Chondrocyte (in vitro differentiated cells): ENCODE measurements around the gene CNR1. TPM values are rescaled to one million over a fixed set of nuclear protein-coding genes. Genes with fewer than 3 reads are reported as not detected.
"Not testable (repeated sequence)": the region's sequence is repeated elsewhere in the genome, so short reads cannot be mapped to it uniquely, and the experiment has no call there.

Source experiments
- DNase-seq: peaks from one replicate; pipeline ENCODE4 v3.0.0; 2021; ENCODE audit warnings: mixed read lengths, low spot score
- H3K27ac Mint-ChIP-seq: one replicate; pipeline ENCODE4 v1.8.0; 2021; ENCODE audit warnings: mild to moderate bottlenecking, moderate library complexity, mixed read lengths; ENCODE audit not compliant: unreplicated experiment
- H3K27me3 Mint-ChIP-seq: 2 replicates; pipeline ENCODE4 v1.8.0; 2021; ENCODE audit warnings: low read depth, mixed read lengths
- H3K36me3 Mint-ChIP-seq: 2 replicates; pipeline ENCODE4 v1.8.0; 2021; ENCODE audit warnings: low read depth, mixed read lengths
- H3K4me1 Mint-ChIP-seq: 2 replicates; pipeline ENCODE4 v1.8.0; 2021; ENCODE audit warnings: low read depth, mild to moderate bottlenecking, mixed read lengths
- H3K4me3 Mint-ChIP-seq: one replicate; pipeline ENCODE4 v1.8.0; 2021; ENCODE audit warnings: mild to moderate bottlenecking, moderate library complexity, mixed read lengths; ENCODE audit not compliant: unreplicated experiment
- H3K9me3 Mint-ChIP-seq: 2 replicates; pipeline ENCODE4 v1.8.0; 2021; ENCODE audit warnings: low read depth, mixed read lengths
- CTCF ChIP-seq: fragments of 200-600 bp; sonication (generic); IDR thresholded peaks from 2 replicates; pipeline ENCODE4 v1.5.0; 2021; ENCODE audit warnings: antibody characterized with exemption, mild to moderate bottlenecking, moderate library complexity
- long read RNA-seq: library from polyadenylated mRNA; stranded (forward); transcript quantifications from one replicate; pipeline ENCODE4 v2.0.0, GENCODE V29; 2021
- total RNA-seq: library from RNA; stranded (reverse); gene quantifications from 3 replicates; pipeline ENCODE4 v1.2.1, GENCODE V29; 2021

Gene CNR1
- total RNA-seq: not detected in 3 replicates
- long read RNA-seq: 0 reads

GRCh38 chr6:88165844-88166492, at the start of gene CNR1:
Gene CNR1 (minus strand): TSS chr6:88166347. CDS start chr6:88145274, 21,073 bp downstream.
- Mint-ChIP-seq H3K36me3 (no peaks in the 10 kb centered on the region), H3K27ac (no peak within 1 kb of the TSS), H3K9me3 (no peaks in the 10 kb centered on the region), H3K4me1 (peaks cover 10% of the 10 kb centered on the region), H3K4me3 (peak within 1 kb of the TSS; percentile 68), H3K27me3 (peaks cover 72% of the 10 kb centered on the region)
- TF ChIP-seq CTCF: peak; percentile 29
- peak; percentile 71 for DNase-seq

- H3K9me3 Mint-ChIP-seq: no peaks in the 10 kb centered on the region
- no peak for DNase-seq
- no peaks in the 10 kb centered on the region for H3K36me3 Mint-ChIP-seq
- H3K27me3 Mint-ChIP-seq: no peaks in the 10 kb centered on the region
- TF ChIP-seq CTCF: no peak
- no peak overlapping the region for H3K4me3 Mint-ChIP-seq
- H3K27ac Mint-ChIP-seq: no peak overlapping the region
- no peaks in the 10 kb centered on the region for H3K4me1 Mint-ChIP-seq
Measured at GRCh38 chr6:88211446-88211845, 45.3 kb upstream of the CNR1 start.

GRCh38 chr6:88209301-88209700, 43.2 kb upstream of the CNR1 start:
- Mint-ChIP-seq H3K4me1 (no peaks in the 10 kb centered on the region), H3K9me3 (peaks cover 12% of the 10 kb centered on the region), H3K27me3 (no peaks in the 10 kb centered on the region), H3K4me3 (no peak overlapping the region), H3K36me3 (no peaks in the 10 kb centered on the region), H3K27ac (no peak overlapping the region)
- no peak for TF ChIP-seq CTCF
- DNase-seq: no peak

- no peaks in the 10 kb centered on the region for H3K36me3 Mint-ChIP-seq
- no peak overlapping the region for H3K4me3 Mint-ChIP-seq
- DNase-seq: no peak
- no peaks in the 10 kb centered on the region for H3K4me1 Mint-ChIP-seq
- no peak overlapping the region for H3K27ac Mint-ChIP-seq
- H3K27me3 Mint-ChIP-seq: no peaks in the 10 kb centered on the region
- H3K9me3 Mint-ChIP-seq: peaks cover 18% of the 10 kb centered on the region
- TF ChIP-seq CTCF: no peak
Measured at GRCh38 chr6:88208726-88209125, 42.6 kb upstream of the CNR1 start.

GRCh38 chr6:88201734-88202133, 35.6 kb upstream of the CNR1 start:
- not testable (repeated sequence) for H3K4me3 Mint-ChIP-seq, H3K36me3 Mint-ChIP-seq, DNase-seq, H3K4me1 Mint-ChIP-seq, H3K27ac Mint-ChIP-seq, H3K27me3 Mint-ChIP-seq
- peaks cover 40% of the 10 kb centered on the region for H3K9me3 Mint-ChIP-seq

GRCh38 chr6:88184921-88185320, 18.8 kb upstream of the CNR1 start:
- H3K27ac Mint-ChIP-seq: no peak overlapping the region
- H3K4me1 Mint-ChIP-seq: no peaks in the 10 kb centered on the region
- peaks cover 12% of the 10 kb centered on the region for H3K27me3 Mint-ChIP-seq
- no peak for DNase-seq
- H3K9me3 Mint-ChIP-seq: peaks cover 5% of the 10 kb centered on the region
- H3K4me3 Mint-ChIP-seq: no peak overlapping the region
- no peaks in the 10 kb centered on the region for H3K36me3 Mint-ChIP-seq
- TF ChIP-seq CTCF: no peak
